Measurements from ENCODE around the gene NEDD4L.
A peak's percentile ranks its signal among the peaks of the same experiment; 100 is the strongest.
"Not testable (repeated sequence)": the region's sequence is repeated elsewhere in the genome, so short reads cannot be mapped to it uniquely, and the experiment has no call there.

NEDD4L gene

GRCh38 chr18:58247363-58247834, 203.4 kb downstream of the NEDD4L start:
- peak; percentile 42 for DNase-seq

- no peak for DNase-seq
These were observed 205.7 kb downstream of the NEDD4L start for GRCh38 chr18:58249712-58250111.

GRCh38 chr18:58251416-58251815, 207.4 kb downstream of the NEDD4L start:
- DNase-seq: no peak

- DNase-seq: no peak
These were observed 208.1 kb downstream of the NEDD4L start for GRCh38 chr18:58252166-58252565.

GRCh38 chr18:58253318-58253717, 209.3 kb downstream of the NEDD4L start:
- DNase-seq: no peak

GRCh38 chr18:58253871-58254270, 209.8 kb downstream of the NEDD4L start:
- no peak for DNase-seq

- DNase-seq: peak; percentile 62
These were observed 211.0 kb downstream of the NEDD4L start for GRCh38 chr18:58254873-58255511.

- DNase-seq: no peak
These were observed 211.8 kb downstream of the NEDD4L start for GRCh38 chr18:58255701-58256311.

- no peak for DNase-seq
These were observed 212.5 kb downstream of the NEDD4L start for GRCh38 chr18:58256316-58257080.

- DNase-seq: peak; percentile 10
These were observed 213.4 kb downstream of the NEDD4L start for GRCh38 chr18:58257461-58257860.

GRCh38 chr18:58258692-58259342, 214.8 kb downstream of the NEDD4L start:
- no peak for DNase-seq

GRCh38 chr18:58263055-58263957, 219.3 kb downstream of the NEDD4L start:
- DNase-seq: no peak

GRCh38 chr18:58264075-58264474, 220.0 kb downstream of the NEDD4L start:
- DNase-seq: no peak

- DNase-seq: no peak
These were observed 220.8 kb downstream of the NEDD4L start for GRCh38 chr18:58264840-58265239.

GRCh38 chr18:58265489-58265888, 221.5 kb downstream of the NEDD4L start:
- not testable (repeated sequence) for DNase-seq

GRCh38 chr18:58266291-58266690, 222.3 kb downstream of the NEDD4L start:
- DNase-seq: no peak

- DNase-seq: no peak
These were observed 223.5 kb downstream of the NEDD4L start for GRCh38 chr18:58267493-58267892.

- DNase-seq: no peak
These were observed 224.8 kb downstream of the NEDD4L start for GRCh38 chr18:58268849-58269248.

GRCh38 chr18:58269931-58270330, 225.9 kb downstream of the NEDD4L start:
- no peak for DNase-seq

GRCh38 chr18:58270396-58270795, 226.4 kb downstream of the NEDD4L start:
- DNase-seq: no peak

- no peak for DNase-seq
These were observed 227.7 kb downstream of the NEDD4L start for GRCh38 chr18:58271770-58272169.

- no peak for DNase-seq
These were observed 228.2 kb downstream of the NEDD4L start for GRCh38 chr18:58272209-58272608.
